Endodermal cell (in vitro differentiated cells): ENCODE data around the gene BCORL1. TPM values are rescaled to one million over a fixed set of nuclear protein-coding genes. Genes with fewer than 3 reads are reported as not detected.

Experiments
- DNase-seq: peaks from one replicate; pipeline ENCODE4 v3.0.0-alpha.2; 2017
- H3K27ac ChIP-seq: 2 replicates; pipeline ENCODE4 v1.5.1; 2013; ENCODE audit warnings: mild to moderate bottlenecking, low read depth, low read length, moderate library complexity
- H3K27me3 ChIP-seq: 2 replicates; pipeline ENCODE4 v1.6.1; 2013; ENCODE audit warnings: mild to moderate bottlenecking, low read length, moderate library complexity; ENCODE audit not compliant: insufficient read depth, control insufficient read depth, poor library complexity, severe bottlenecking
- H3K36me3 ChIP-seq: 2 replicates; pipeline ENCODE4 v1.7.0; 2013; ENCODE audit warnings: mild to moderate bottlenecking, low read length, moderate library complexity; ENCODE audit not compliant: control insufficient read depth, insufficient read depth
- H3K4me1 ChIP-seq: one replicate; pipeline ENCODE4 v1.7.0; 2013; ENCODE audit warnings: low read length; ENCODE audit not compliant: control insufficient read depth, insufficient read depth
- H3K4me3 ChIP-seq: 2 replicates; pipeline ENCODE4 v1.5.1; 2013; ENCODE audit warnings: mild to moderate bottlenecking, low read length, moderate library complexity
- H3K9ac ChIP-seq: 2 replicates; pipeline ENCODE4 v1.6.1; 2013; ENCODE audit warnings: mild to moderate bottlenecking, low read length, moderate library complexity; ENCODE audit not compliant: poor library complexity, severe bottlenecking; ENCODE audit errors: extremely low read depth
- H3K9me3 ChIP-seq: 2 replicates; pipeline ENCODE4 v1.6.1; 2013; ENCODE audit warnings: mild to moderate bottlenecking, low read length, moderate library complexity; ENCODE audit not compliant: control insufficient read depth
- H3K27ac Mint-ChIP-seq: 2 replicates; pipeline ENCODE4 v1.8.0; 2020; ENCODE audit warnings: mixed read lengths
- H3K27me3 Mint-ChIP-seq: 2 replicates; pipeline ENCODE4 v1.8.0; 2021; ENCODE audit warnings: mild to moderate bottlenecking, mixed read lengths; ENCODE audit not compliant: insufficient read depth
- H3K36me3 Mint-ChIP-seq: 2 replicates; pipeline ENCODE4 v1.8.0; 2020; ENCODE audit warnings: low read depth, mixed read lengths
- H3K4me1 Mint-ChIP-seq: 2 replicates; pipeline ENCODE4 v1.8.0; 2020; ENCODE audit warnings: mixed read lengths
- H3K4me3 Mint-ChIP-seq: 2 replicates; pipeline ENCODE4 v1.8.0; 2020; ENCODE audit warnings: mild to moderate bottlenecking, moderate library complexity, mixed read lengths
- H3K9me3 Mint-ChIP-seq: 2 replicates; pipeline ENCODE4 v1.8.0; 2020; ENCODE audit warnings: mild to moderate bottlenecking, mixed read lengths
- WGBS, 2 experiments: methylation state at CpG; one replicate each; pipeline versions ENCODE4 v1.1.5 to v1.1.7; 2013; ENCODE audit warnings: missing lambda C conversion rate in 2 of 2, mixed read lengths in 1 of 2; ENCODE audit not compliant: insufficient coverage in 1 of 2, insufficient read length in 1 of 2; 5-methylcytosine and 5-hydroxymethylcytosine counted together
- total RNA-seq, 2 donors: library from RNA; stranded (reverse); fragmentation: NEBNext Ultra II Directional in 1 of 2; extraction: Animal tissue kit (Norgen Biotek cat#: 25700) in 1 of 2; gene quantifications; 2 replicates in 1 of 2; 3 replicates in 1 of 2; pipeline ENCODE4 v1.2.1, GENCODE V29; 2021
- TF ChIP-seq, protein P1 (sequence below): fragments of 200-600 bp; sonication (generic); conservative IDR thresholded peaks from 2 replicates; pipeline ENCODE4 v1.5.0; 2021; ENCODE audit warnings: antibody characterized with exemption, mild to moderate bottlenecking

Gene BCORL1
- total RNA-seq, 2 donors from 2014 or later: 24.5 to 29.9 TPM

GRCh38 chrX:130025256-130025655 lies 42.8 kb downstream of the BCORL1 start:
- Mint-ChIP-seq H3K36me3 (peaks cover 56% of the 10 kb centered on the region), H3K4me1 (peaks cover 4% of the 10 kb centered on the region), H3K27ac (no peak overlapping the region), H3K4me3 (no peak overlapping the region), H3K27me3 (no peaks in the 10 kb centered on the region), H3K9me3 (peaks cover 38% of the 10 kb centered on the region)
- Histone ChIP-seq H3K4me1 (no peaks in the 10 kb centered on the region), H3K4me3 (no peak overlapping the region), H3K9me3 (no peaks in the 10 kb centered on the region), H3K27me3 (no peaks in the 10 kb centered on the region), H3K36me3 (peaks cover 29% of the 10 kb centered on the region), H3K27ac (no peak overlapping the region), H3K9ac (no peak overlapping the region)
- TF ChIP-seq, protein P1, sequence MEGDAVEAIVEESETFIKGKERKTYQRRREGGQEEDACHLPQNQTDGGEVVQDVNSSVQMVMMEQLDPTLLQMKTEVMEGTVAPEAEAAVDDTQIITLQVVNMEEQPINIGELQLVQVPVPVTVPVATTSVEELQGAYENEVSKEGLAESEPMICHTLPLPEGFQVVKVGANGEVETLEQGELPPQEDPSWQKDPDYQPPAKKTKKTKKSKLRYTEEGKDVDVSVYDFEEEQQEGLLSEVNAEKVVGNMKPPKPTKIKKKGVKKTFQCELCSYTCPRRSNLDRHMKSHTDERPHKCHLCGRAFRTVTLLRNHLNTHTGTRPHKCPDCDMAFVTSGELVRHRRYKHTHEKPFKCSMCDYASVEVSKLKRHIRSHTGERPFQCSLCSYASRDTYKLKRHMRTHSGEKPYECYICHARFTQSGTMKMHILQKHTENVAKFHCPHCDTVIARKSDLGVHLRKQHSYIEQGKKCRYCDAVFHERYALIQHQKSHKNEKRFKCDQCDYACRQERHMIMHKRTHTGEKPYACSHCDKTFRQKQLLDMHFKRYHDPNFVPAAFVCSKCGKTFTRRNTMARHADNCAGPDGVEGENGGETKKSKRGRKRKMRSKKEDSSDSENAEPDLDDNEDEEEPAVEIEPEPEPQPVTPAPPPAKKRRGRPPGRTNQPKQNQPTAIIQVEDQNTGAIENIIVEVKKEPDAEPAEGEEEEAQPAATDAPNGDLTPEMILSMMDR: peak; percentile 64
- WGBS, 2 experiments: 89% methylated on average over 19 of the region's 19 CpGs; no CpG with 5 or more reads in 1 of the 2 experiments
- DNase-seq: peak; percentile 83

GRCh38 chrX:130027569-130027968 lies 45.1 kb downstream of the BCORL1 start:
- H3K9me3 ChIP-seq: no peaks in the 10 kb centered on the region
- no peaks in the 10 kb centered on the region for H3K27me3 Mint-ChIP-seq

GRCh38 chrX:130028196-130028595 lies 45.8 kb downstream of the BCORL1 start:
- no peaks in the 10 kb centered on the region for H3K27me3 Mint-ChIP-seq
- no peaks in the 10 kb centered on the region for H3K27me3 ChIP-seq
- peaks cover 22% of the 10 kb centered on the region for H3K36me3 ChIP-seq
- TF ChIP-seq, protein P1: peak; percentile 80
- H3K9me3 Mint-ChIP-seq: peaks cover 49% of the 10 kb centered on the region
- H3K27ac Mint-ChIP-seq: no peak overlapping the region
- 85 to 90% methylated on average over 2 to 5 of the region's 5 CpGs for WGBS, 2 experiments
- H3K4me3 ChIP-seq: no peak overlapping the region
- H3K27ac ChIP-seq: no peak overlapping the region
- no peaks in the 10 kb centered on the region for H3K4me1 ChIP-seq
- DNase-seq: peak; percentile 71
- H3K4me1 Mint-ChIP-seq: peaks cover 4% of the 10 kb centered on the region
- no peak overlapping the region for H3K4me3 Mint-ChIP-seq
- no peaks in the 10 kb centered on the region for H3K9me3 ChIP-seq
- H3K36me3 Mint-ChIP-seq: peaks cover 48% of the 10 kb centered on the region
- H3K9ac ChIP-seq: no peak overlapping the region

More at GRCh38 chrX:130027569-130027968, 45.1 kb downstream of the BCORL1 start:
- H3K4me1 Mint-ChIP-seq: peaks cover 4% of the 10 kb centered on the region
- TF ChIP-seq, protein P1: no peak
- no peaks in the 10 kb centered on the region for H3K4me1 ChIP-seq
- no peak overlapping the region for H3K9ac ChIP-seq
- no peaks in the 10 kb centered on the region for H3K27me3 ChIP-seq
- H3K27ac Mint-ChIP-seq: no peak overlapping the region
- H3K36me3 Mint-ChIP-seq: peaks cover 54% of the 10 kb centered on the region
- H3K4me3 ChIP-seq: no peak overlapping the region
- WGBS, 2 experiments: 92 to 100% methylated on average over 1 to 3 of the region's 4 CpGs
- peaks cover 50% of the 10 kb centered on the region for H3K9me3 Mint-ChIP-seq
- peaks cover 27% of the 10 kb centered on the region for H3K36me3 ChIP-seq
- no peak overlapping the region for H3K27ac ChIP-seq
- H3K4me3 Mint-ChIP-seq: no peak overlapping the region
- no peak for DNase-seq
